ENCODE data around the gene PLPPR3.

PLPPR3 gene

GRCh38 chr19:812049-812746 is 9.6 kb downstream of the PLPPR3 start:
- TF ChIP-seq CTCF (IDR thresholded peaks at IDR 0.05; ENCODE audit: control extremely low read depth, extremely low read depth, low read depth, missing control alignments): no peak
- DNase-seq (ENCODE audit: extremely low spot score): no peak
- ChIA-PET CTCF (no interaction called here), POLR2A (no interaction called here)

DNA sequence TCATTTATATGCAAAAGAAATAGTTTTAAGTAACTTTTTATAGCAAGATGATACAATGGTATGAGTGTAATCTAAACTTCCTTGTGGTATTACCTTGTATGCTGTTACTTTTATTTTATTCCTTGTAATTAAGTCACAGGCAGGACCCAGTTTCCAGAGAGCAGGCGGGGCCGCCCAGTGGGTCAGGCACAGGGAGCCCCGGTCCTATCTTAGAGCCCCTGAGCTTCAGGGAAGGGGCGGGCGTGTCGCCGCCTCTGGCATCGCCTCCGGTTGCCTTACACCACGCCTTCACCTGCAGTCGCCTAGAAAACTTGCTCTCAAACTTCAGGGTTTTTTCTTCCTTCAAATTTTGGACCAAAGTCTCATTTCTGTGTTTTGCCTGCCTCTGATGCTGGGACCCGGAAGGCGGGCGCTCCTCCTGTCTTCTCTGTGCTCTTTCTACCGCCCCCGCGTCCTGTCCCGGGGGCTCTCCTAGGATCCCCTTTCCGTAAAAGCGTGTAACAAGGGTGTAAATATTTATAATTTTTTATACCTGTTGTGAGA is 10.2 kb downstream of the PLPPR3 start:
- ChIA-PET CTCF (no interaction called here), POLR2A (interaction anchor here (3.0 kb wide), 1 partner anchor 11 kb away, joined by 14 read pairs; no protein-coding TSS in a partner anchor)
- no peak for TF ChIP-seq CTCF (IDR thresholded peaks at IDR 0.05; ENCODE audit: control extremely low read depth, extremely low read depth, low read depth, missing control alignments)
- no peak for DNase-seq (ENCODE audit: extremely low spot score)

- TF ChIP-seq CTCF (IDR thresholded peaks at IDR 0.05; ENCODE audit: control extremely low read depth, extremely low read depth, low read depth, missing control alignments): no peak
- POLR2A ChIA-PET: interaction anchor here (3.0 kb wide), 1 partner anchor 11 kb away, joined by 14 read pairs; no protein-coding TSS in a partner anchor
- DNase-seq (ENCODE audit: extremely low spot score): no peak
- CTCF ChIA-PET: no interaction called here
Measured at GRCh38 chr19:810883-811489, 10.8 kb downstream of the PLPPR3 start.

DNA sequence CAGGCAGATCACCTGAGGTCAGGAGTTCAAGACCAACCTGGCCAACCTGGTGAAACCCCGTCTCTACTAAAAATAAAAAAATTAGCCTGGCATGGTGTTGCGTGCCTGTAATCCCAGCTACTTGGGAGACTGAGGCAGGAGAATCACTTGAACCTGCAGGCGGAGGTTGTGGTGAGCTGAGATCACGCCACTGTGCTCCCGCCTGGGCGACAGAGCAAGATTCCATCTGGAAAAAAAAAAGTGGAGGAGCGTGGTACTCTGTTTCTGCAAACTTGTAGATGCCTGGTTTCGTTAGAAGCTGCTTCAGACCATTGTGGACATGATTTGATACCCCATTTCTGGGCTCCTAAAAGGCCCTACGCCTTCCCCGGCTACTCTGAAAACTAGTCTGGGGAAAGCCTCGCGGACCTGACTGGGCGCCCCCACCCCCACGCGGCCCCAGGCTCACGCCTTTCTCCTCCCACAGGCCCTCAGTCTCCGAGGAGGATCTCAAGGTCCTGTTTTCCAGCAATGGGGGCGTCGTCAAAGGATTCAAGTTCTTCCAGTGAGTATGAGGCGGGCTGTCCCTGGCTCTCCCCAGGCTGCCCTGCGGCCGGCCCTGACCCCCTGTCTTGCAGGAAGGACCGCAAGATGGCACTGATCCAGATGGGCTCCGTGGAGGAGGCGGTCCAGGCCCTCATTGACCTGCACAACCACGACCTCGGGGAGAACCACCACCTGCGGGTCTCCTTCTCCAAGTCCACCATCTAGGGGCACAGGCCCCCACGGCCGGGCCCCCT is 11.5 kb downstream of the PLPPR3 start:
- DNase-seq (ENCODE audit: extremely low spot score): no peak
- ChIA-PET POLR2A (interaction anchor here (0.6 to 3.0 kb wide), 3 partner anchors 10 to 1023 kb away, joined by 3 to 14 read pairs (median 3); no protein-coding TSS in a partner anchor), CTCF (interaction anchor here (1.3 kb wide), 1 partner anchor 8 kb away, joined by 5 read pairs; no protein-coding TSS in a partner anchor)
- TF ChIP-seq CTCF (IDR thresholded peaks at IDR 0.05; ENCODE audit: control extremely low read depth, extremely low read depth, low read depth, missing control alignments): no peak

DNA sequence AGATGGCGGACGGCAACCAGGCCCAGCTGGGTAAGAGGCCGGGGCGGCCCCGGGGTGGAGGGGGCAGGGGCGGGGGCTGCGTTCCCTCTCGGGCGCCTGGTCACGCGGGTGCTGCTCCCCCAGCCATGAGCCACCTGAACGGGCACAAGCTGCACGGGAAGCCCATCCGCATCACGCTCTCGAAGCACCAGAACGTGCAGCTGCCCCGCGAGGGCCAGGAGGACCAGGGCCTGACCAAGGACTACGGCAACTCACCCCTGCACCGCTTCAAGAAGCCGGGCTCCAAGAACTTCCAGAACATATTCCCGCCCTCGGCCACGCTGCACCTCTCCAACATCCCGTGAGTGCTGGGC is 13.4 kb downstream of the PLPPR3 start:
- no peak for DNase-seq (ENCODE audit: extremely low spot score)
- no peak for TF ChIP-seq CTCF (IDR thresholded peaks at IDR 0.05; ENCODE audit: control extremely low read depth, extremely low read depth, low read depth, missing control alignments)
- POLR2A ChIA-PET: interaction anchor here (0.6 to 1.0 kb wide), 2 partner anchors 39 to 99 kb away, joined by 3 to 7 read pairs; no protein-coding TSS in a partner anchor
- CTCF ChIA-PET: no interaction called here
